ENCODE data around the gene CC2D2A.

The CC2D2A gene

DNA sequence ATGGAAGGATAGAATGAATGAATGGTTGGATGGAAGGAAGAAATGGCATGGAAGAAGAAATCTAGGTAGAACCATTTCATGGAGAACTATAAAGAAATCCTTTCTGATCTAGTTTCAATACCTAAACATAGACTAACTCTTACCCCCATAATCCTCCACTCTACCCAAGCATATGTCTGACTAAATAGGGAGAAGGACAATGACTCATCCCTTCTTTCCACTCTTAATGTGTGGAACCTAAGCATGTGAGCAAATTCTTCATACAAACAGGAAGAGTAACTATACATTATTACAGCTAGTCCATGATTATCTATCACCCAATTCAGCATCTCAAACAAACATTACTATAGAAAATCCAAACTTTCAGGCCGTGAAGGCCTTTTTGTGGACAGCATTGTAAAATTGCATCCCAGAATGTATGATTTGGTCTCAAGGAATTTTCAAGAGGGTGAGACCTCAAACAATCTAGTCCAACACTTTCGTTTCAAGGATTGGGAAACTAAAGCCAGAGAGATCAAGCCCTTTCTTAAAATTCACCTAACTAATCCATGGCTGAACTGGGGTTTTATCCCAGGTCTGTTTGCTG lies 30.6 kb upstream of the CC2D2A start:
- Histone ChIP-seq H3K27ac (ENCODE audit: low read depth, low read length) (no peak overlapping the region), H3K4me3 (ENCODE audit: low read depth in 1 of 5, low read length in 5 of 5) (no peak overlapping the region), H3K9ac (ENCODE audit: low read length in 5 of 5) (no peak overlapping the region), H3K27me3 (ENCODE audit: control insufficient read depth in 5 of 5, insufficient read depth in 4 of 5, low read length in 5 of 5) (no peaks in the 10 kb centered on the region), H3K4me1 (ENCODE audit: control insufficient read depth in 5 of 5, insufficient read depth in 5 of 5, low read length in 5 of 5) (peaks cover 5 to 28% (median 18%) of the 10 kb centered on the region in 5 donors), H3K9me3 (ENCODE audit: control insufficient read depth in 5 of 5, low read length in 5 of 5) (peaks cover 0 to 4% (median 0%) of the 10 kb centered on the region in 5 donors), H3K36me3 (ENCODE audit: control insufficient read depth in 5 of 5, insufficient read depth in 5 of 5, low read length in 5 of 5) (peaks cover 0 to 3% (median 0%) of the 10 kb centered on the region in 5 donors)

DNA sequence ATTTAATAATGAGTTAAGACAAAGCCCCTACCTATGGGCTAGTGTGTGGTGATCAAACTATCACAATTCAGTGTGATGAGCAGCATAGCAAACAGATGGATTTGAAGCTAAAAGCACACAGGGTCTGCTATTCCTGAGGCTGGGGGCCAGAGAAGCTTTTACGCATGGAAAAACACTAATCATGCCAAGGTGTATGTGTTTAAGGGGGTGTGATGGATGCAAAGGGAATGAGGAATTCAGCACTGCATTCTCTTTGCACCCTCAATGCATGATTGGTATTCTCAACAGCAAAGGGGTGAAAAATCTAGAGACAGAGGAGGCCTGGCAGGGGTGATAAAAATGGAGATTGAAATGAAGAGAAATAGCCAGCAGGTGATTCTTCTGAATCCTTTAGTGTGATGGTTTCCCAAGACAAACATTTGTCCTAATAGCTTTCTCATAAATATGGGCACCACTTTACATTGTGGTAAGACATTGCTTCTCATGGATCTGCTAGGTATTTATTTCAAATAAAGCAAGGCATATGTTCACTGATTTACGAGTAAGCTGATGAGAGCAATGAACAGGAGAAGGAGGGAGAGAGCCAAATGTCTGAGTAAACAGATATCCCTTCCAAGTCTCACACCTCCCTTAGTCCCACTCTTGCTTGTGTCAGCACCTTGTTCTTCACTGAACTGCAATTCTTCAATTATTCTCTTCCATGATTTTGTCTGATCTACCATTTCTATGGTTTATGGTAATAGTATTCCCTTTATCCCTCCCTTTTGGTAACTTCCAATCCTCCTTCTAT lies 26.1 kb upstream of the CC2D2A start:
- H3K9me3 ChIP-seq (ENCODE audit: control insufficient read depth in 5 of 5, low read length in 5 of 5): peaks cover 0 to 4% (median 0%) of the 10 kb centered on the region in 5 donors
- H3K4me1 ChIP-seq (ENCODE audit: control insufficient read depth in 5 of 5, insufficient read depth in 5 of 5, low read length in 5 of 5): no peaks in the 10 kb centered on the region
- H3K9ac ChIP-seq (ENCODE audit: low read length in 5 of 5): no peak overlapping the region
- peaks cover 0 to 3% (median 0%) of the 10 kb centered on the region in 5 donors for H3K36me3 ChIP-seq (ENCODE audit: control insufficient read depth in 5 of 5, insufficient read depth in 5 of 5, low read length in 5 of 5)
- H3K4me3 ChIP-seq (ENCODE audit: low read depth in 1 of 5, low read length in 5 of 5): no peak overlapping the region
- no peaks in the 10 kb centered on the region for H3K27me3 ChIP-seq (ENCODE audit: control insufficient read depth in 5 of 5, insufficient read depth in 4 of 5, low read length in 5 of 5)
- no peak overlapping the region for H3K27ac ChIP-seq (ENCODE audit: low read depth, low read length)

DNA sequence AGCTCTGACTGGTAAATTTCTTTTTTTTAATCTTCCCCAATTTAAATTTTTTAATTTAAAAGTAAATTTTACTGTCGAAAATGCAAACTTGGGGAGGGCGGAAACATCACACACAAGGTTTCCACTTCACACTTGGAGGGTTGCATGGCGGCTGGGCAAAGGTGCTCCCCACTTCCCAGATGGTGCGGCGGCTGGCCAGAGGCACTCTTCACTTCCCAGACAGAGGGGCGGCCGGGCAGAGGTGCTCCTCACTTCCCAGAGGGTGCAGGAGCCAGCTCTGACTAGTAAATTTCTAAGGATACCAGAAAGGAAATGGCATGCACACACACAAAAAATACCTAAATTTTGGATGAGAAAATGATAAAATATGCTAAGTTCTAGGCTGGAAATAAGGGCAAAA lies 25.4 kb upstream of the CC2D2A start:
- Histone ChIP-seq H3K4me1 (ENCODE audit: control insufficient read depth in 5 of 5, insufficient read depth in 5 of 5, low read length in 5 of 5) (no peaks in the 10 kb centered on the region), H3K9me3 (ENCODE audit: control insufficient read depth in 5 of 5, low read length in 5 of 5) (peaks cover 0 to 4% (median 0%) of the 10 kb centered on the region in 5 donors), H3K36me3 (ENCODE audit: control insufficient read depth in 5 of 5, insufficient read depth in 5 of 5, low read length in 5 of 5) (peaks cover 0 to 3% (median 0%) of the 10 kb centered on the region in 5 donors), H3K4me3 (ENCODE audit: low read depth in 1 of 5, low read length in 5 of 5) (no peak overlapping the region), H3K27me3 (ENCODE audit: control insufficient read depth in 5 of 5, insufficient read depth in 4 of 5, low read length in 5 of 5) (no peaks in the 10 kb centered on the region), H3K9ac (ENCODE audit: low read length in 5 of 5) (no peak overlapping the region), H3K27ac (ENCODE audit: low read depth, low read length) (no peak overlapping the region)

DNA sequence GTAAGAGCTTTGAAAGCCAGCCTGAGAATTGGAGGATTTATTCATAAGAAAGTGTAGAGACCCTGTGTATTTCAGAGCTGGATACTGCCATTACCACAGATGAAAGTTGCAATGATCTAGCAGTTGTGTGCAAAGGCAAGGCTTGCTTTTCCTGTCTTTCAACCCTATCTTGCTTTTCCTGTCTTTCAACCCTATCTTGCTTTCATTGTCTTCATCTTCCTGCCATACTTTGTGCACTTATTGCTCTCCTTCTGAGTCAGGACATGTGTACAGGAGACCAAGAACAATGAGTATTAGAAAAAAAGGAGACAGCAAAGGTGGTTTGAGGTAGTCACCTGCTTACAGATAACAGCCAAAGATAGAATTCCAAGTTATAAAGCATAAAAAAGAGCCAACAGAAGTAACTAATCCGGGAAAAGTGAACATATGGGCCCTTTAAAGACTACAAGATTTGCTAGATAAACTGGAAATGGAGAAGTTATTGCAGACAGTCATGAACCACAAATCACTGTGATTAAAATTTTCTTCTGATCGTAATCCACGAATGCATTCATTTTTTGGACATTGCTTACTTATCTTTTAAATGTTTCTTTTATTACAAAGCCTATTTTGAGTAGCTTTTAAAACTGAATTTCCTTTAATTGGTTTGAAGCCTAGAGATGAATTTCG lies 24.7 kb upstream of the CC2D2A start:
- no peak overlapping the region for H3K9ac ChIP-seq (ENCODE audit: low read length in 5 of 5)
- no peaks in the 10 kb centered on the region for H3K27me3 ChIP-seq (ENCODE audit: control insufficient read depth in 5 of 5, insufficient read depth in 4 of 5, low read length in 5 of 5)
- no peak overlapping the region for H3K27ac ChIP-seq (ENCODE audit: low read depth, low read length)
- H3K4me3 ChIP-seq (ENCODE audit: low read depth in 1 of 5, low read length in 5 of 5): no peak overlapping the region
- H3K9me3 ChIP-seq (ENCODE audit: control insufficient read depth in 5 of 5, low read length in 5 of 5): peaks cover 0 to 4% (median 0%) of the 10 kb centered on the region in 5 donors
- H3K36me3 ChIP-seq (ENCODE audit: control insufficient read depth in 5 of 5, insufficient read depth in 5 of 5, low read length in 5 of 5): peaks cover 0 to 3% (median 0%) of the 10 kb centered on the region in 5 donors
- H3K4me1 ChIP-seq (ENCODE audit: control insufficient read depth in 5 of 5, insufficient read depth in 5 of 5, low read length in 5 of 5): no peaks in the 10 kb centered on the region

DNA sequence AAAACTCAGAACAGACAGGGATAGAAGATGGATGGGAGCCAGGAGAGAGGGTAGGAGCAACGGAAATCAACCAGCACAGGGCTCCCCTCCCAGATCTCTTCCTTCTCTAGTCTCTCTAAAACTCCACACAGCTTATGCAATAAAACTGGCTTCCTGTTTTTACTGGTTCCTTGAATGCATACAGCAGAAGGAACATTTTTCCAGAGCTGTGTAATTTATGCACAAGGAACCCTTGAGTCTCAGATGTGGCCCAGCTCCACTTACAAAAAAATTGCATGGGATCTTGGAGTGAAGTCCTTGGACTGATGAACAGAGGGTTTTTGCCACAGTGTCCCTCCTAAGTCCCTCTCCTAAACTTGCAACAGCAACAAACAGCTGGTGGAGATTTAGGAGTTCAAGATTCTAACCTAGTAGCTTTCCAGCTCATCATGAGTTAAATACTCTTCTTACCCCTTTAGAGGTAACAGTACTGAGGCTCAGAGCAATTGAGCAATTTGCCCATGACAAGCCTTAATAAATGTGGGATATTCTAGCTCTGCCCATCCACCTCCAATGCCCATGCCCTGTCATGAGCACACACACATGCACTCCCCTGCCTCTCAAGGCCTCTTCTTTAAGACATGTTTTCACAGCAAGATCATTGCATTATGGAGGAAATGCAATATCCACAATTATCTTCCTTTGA lies 18.4 kb upstream of the CC2D2A start:
- no peaks in the 10 kb centered on the region for H3K9me3 ChIP-seq (ENCODE audit: control insufficient read depth in 5 of 5, low read length in 5 of 5)
- H3K9ac ChIP-seq (ENCODE audit: low read length in 5 of 5): no peak overlapping the region
- H3K4me3 ChIP-seq (ENCODE audit: low read depth in 1 of 5, low read length in 5 of 5): peak overlapping the region in 1 of 5 donors; percentile 9
- peaks cover 6 to 41% (median 35%) of the 10 kb centered on the region in 5 donors for H3K4me1 ChIP-seq (ENCODE audit: control insufficient read depth in 5 of 5, insufficient read depth in 5 of 5, low read length in 5 of 5)
- peak overlapping the region; percentile 47 for H3K27ac ChIP-seq (ENCODE audit: low read depth, low read length)
- H3K36me3 ChIP-seq (ENCODE audit: control insufficient read depth in 5 of 5, insufficient read depth in 5 of 5, low read length in 5 of 5): no peaks in the 10 kb centered on the region
- no peaks in the 10 kb centered on the region for H3K27me3 ChIP-seq (ENCODE audit: control insufficient read depth in 5 of 5, insufficient read depth in 4 of 5, low read length in 5 of 5)

DNA sequence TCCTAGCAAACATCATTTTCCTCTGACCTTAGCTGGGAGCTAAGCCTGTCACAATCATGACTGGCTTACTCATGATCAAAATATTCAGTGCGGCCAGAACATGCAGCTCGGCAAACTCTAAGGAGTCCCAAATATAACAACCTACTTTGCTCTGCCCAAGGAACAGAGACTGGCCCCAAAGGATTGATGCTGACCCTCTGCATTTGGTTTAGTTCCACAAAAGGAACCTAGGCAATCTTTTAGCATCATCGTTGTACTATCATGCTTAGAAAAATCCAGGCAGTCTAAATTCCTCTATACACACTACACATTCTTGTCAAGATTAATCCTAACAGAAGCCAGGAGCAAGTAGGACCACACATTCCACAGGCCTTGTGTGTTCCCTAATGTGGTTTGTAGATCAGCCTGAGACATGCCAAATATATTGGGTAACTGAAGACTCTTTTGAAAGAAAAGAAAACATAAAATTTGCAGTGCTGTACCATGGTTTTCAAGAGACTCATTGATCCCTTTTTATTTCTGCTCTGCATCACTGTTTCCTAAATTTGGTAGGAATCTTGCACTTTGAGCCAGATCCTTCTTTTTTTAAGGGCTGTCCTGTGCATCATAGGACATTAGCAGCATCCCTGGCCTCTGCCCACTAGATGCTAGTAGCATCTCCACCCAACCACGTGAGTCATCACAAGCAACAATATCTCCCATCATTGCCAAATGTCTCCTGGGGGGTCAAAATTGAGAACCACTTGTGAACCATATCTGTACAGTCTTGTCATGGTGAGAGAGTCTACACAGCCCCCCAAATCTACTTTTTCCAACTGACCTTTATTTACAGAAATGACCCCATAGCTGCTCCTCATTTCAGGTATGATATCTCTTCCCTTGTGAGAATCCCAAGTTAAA lies 17.6 kb upstream of the CC2D2A start:
- Histone ChIP-seq H3K27me3 (ENCODE audit: control insufficient read depth in 5 of 5, insufficient read depth in 4 of 5, low read length in 5 of 5) (no peaks in the 10 kb centered on the region), H3K9me3 (ENCODE audit: control insufficient read depth in 5 of 5, low read length in 5 of 5) (no peaks in the 10 kb centered on the region), H3K4me3 (ENCODE audit: low read depth in 1 of 5, low read length in 5 of 5) (no peak overlapping the region), H3K9ac (ENCODE audit: low read length in 5 of 5) (no peak overlapping the region), H3K36me3 (ENCODE audit: control insufficient read depth in 5 of 5, insufficient read depth in 5 of 5, low read length in 5 of 5) (no peaks in the 10 kb centered on the region), H3K4me1 (ENCODE audit: control insufficient read depth in 5 of 5, insufficient read depth in 5 of 5, low read length in 5 of 5) (peaks cover 6 to 44% (median 37%) of the 10 kb centered on the region in 5 donors), H3K27ac (ENCODE audit: low read depth, low read length) (peak overlapping the region; percentile 47)

DNA sequence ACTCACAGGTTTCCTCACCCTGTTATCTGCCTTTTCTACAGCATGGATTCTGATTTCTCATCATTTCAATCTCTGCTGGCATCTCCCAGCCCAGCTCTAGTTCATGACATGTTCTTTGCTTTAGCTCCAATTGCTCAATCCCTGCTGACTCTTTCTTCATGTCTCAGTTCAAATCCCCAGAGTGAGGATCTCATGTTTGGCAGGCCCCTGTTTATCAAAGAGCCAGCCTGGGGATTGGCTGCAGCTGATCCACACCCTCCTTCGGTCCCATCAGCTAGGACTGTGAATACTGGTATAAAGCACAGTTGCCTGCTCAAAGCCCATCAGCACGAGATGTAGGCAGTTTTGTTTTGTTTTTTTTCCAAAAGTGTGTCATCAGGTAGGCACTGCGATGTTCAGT lies 14.4 kb upstream of the CC2D2A start:
- Histone ChIP-seq H3K27me3 (ENCODE audit: control insufficient read depth in 5 of 5, insufficient read depth in 4 of 5, low read length in 5 of 5) (no peaks in the 10 kb centered on the region), H3K4me1 (ENCODE audit: control insufficient read depth in 5 of 5, insufficient read depth in 5 of 5, low read length in 5 of 5) (peaks cover 6 to 48% (median 44%) of the 10 kb centered on the region in 5 donors), H3K4me3 (ENCODE audit: low read depth in 1 of 5, low read length in 5 of 5) (no peak overlapping the region), H3K9me3 (ENCODE audit: control insufficient read depth in 5 of 5, low read length in 5 of 5) (no peaks in the 10 kb centered on the region), H3K9ac (ENCODE audit: low read length in 5 of 5) (no peak overlapping the region), H3K27ac (ENCODE audit: low read depth, low read length) (peak overlapping the region; percentile 79), H3K36me3 (ENCODE audit: control insufficient read depth in 5 of 5, insufficient read depth in 5 of 5, low read length in 5 of 5) (no peaks in the 10 kb centered on the region)

DNA sequence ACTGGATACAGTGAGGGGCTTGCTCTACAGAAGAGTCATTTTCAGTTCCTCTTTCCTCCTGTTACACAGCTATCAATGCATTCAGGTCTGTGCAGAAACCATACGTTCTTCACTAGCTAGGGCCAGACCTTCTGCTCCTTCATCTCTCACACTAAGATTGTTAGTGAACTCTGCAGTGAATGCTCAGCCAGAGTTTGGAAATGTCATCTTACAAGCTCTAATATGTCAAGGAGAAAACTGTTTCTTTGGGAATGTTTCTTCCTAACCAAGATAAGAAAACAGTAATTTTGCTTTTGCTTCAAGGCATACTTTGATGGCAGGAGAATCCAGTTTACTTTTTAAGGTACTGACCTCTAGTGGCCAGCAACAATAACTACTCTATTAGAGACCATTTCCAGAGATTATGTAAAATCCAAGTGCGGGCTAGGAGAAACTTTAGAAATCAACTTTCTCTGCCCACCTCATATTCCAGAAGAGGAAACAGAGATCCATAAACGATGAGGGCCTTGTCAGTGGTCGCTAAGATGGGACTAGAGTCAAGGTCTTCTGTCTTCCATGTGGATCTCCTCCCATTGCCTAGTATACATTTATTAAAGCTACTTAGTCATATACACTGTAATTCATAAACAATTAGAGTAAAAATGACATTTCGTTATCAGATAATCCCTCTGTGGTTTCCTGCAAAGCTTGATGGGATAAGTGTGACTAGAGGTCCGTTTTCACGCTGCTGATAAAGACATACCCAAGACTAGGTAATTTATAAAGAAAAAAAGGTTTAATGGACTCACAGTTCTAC lies 12.1 kb upstream of the CC2D2A start:
- H3K36me3 ChIP-seq (ENCODE audit: control insufficient read depth in 5 of 5, insufficient read depth in 5 of 5, low read length in 5 of 5): no peaks in the 10 kb centered on the region
- H3K9me3 ChIP-seq (ENCODE audit: control insufficient read depth in 5 of 5, low read length in 5 of 5): no peaks in the 10 kb centered on the region
- H3K4me3 ChIP-seq (ENCODE audit: low read depth in 1 of 5, low read length in 5 of 5): no peak overlapping the region
- H3K27ac ChIP-seq (ENCODE audit: low read depth, low read length): peak overlapping the region; percentile 2
- H3K27me3 ChIP-seq (ENCODE audit: control insufficient read depth in 5 of 5, insufficient read depth in 4 of 5, low read length in 5 of 5): no peaks in the 10 kb centered on the region
- peaks cover 4 to 27% (median 25%) of the 10 kb centered on the region in 5 donors for H3K4me1 ChIP-seq (ENCODE audit: control insufficient read depth in 5 of 5, insufficient read depth in 5 of 5, low read length in 5 of 5)
- peak overlapping the region in 1 of 5 donors; percentile 18 for H3K9ac ChIP-seq (ENCODE audit: low read length in 5 of 5)
